H1 (cell line): Measurements from ENCODE around the gene RNF212. TPM values are rescaled to one million over a fixed set of nuclear protein-coding genes. Genes with fewer than 3 reads are reported as not detected.

Experiments used
- CTCF ChIA-PET: fragments of 300-600 bp; sonication (Branson Sonifier 250); formaldehyde crosslinking; loops from one replicate; lab custom pipeline; 2021; ENCODE audit not compliant: partially characterized antibody; lab: Charles Lee
- POLR2A ChIA-PET: fragments of 300-600 bp; sonication (Branson Sonifier 250); formaldehyde crosslinking; loops from one replicate; lab custom pipeline; 2021; ENCODE audit warnings: inconsistent platforms; ENCODE audit not compliant: partially characterized antibody; lab: Charles Lee
- DNase-seq, 2 experiments: peaks; one replicate each; pipeline versions ENCODE4 v3.0.0 to v3.0.0-alpha.2; 2010 to 2022; ENCODE audit warnings: low spot score in 2 of 2, low read depth in 1 of 2, mixed read lengths in 1 of 2
- FAIRE-seq: peaks from 2 replicates; lab custom pipeline; 2011; peaks lifted over from hg19 to GRCh38; lab: Jason Lieb, UNC
- H2AFZ ChIP-seq: 2 replicates; pipeline ENCODE4 v1.8.1; 2012; ENCODE audit warnings: low read length, inconsistent platforms
- H2AK5ac ChIP-seq: 2 replicates; pipeline ENCODE4 v1.6.1; 2013; ENCODE audit warnings: low read depth, low read length
- H2BK120ac ChIP-seq: replicated peaks from 2 replicates; pipeline ENCODE3; 2013; ENCODE audit warnings: low read depth, low read length, inconsistent platforms
- H2BK12ac ChIP-seq: 2 replicates; pipeline ENCODE4 v1.6.1; 2013; ENCODE audit warnings: low read depth, low read length
- H2BK15ac ChIP-seq: 2 replicates; pipeline ENCODE4 v1.6.1; 2013; ENCODE audit warnings: low read length
- H2BK20ac ChIP-seq: 2 replicates; pipeline ENCODE4 v1.6.1; 2013; ENCODE audit warnings: low read length
- H2BK5ac ChIP-seq: 2 replicates; pipeline ENCODE4 v1.6.1; 2013; ENCODE audit warnings: low read depth, low read length
- H3K14ac ChIP-seq: 2 replicates; pipeline ENCODE4 v1.6.1; 2013; ENCODE audit warnings: inconsistent platforms; ENCODE audit not compliant: insufficient read length
- H3K18ac ChIP-seq: 2 replicates; pipeline ENCODE4 v1.6.1; 2013; ENCODE audit warnings: low read length; ENCODE audit errors: extremely low read depth
- H3K23ac ChIP-seq: 2 replicates; pipeline ENCODE4 v1.6.1; 2013; ENCODE audit warnings: inconsistent platforms; ENCODE audit not compliant: insufficient read length
- H3K23me2 ChIP-seq: 2 replicates; pipeline ENCODE4 v1.6.1; 2013; ENCODE audit warnings: low read depth, low read length
- H3K27ac ChIP-seq: 2 replicates; pipeline ENCODE4 v1.6.1; 2011; ENCODE audit warnings: low read depth, low read length, inconsistent platforms
- H3K27me3 ChIP-seq, 4 experiments: replicated peaks in 1 of 4; 1 replicate in 1 of 4; 2 replicates in 3 of 4; pipeline versions ENCODE4 v1.6.1 to v1.8.1; 2011 to 2013; ENCODE audit warnings: low read length in 3 of 4, mild to moderate bottlenecking in 3 of 4, inconsistent platforms in 2 of 4, mixed read lengths in 2 of 4, moderate library complexity in 1 of 4; ENCODE audit not compliant: control insufficient read depth in 3 of 4, insufficient read depth in 3 of 4; ENCODE audit errors: extremely low read depth in 1 of 4
- H3K36me3 ChIP-seq, 4 experiments: 2 replicates each; pipeline versions ENCODE4 v1.6.1 to v1.8.1; 2011 to 2013; ENCODE audit warnings: mild to moderate bottlenecking in 4 of 4, low read length in 3 of 4, moderate library complexity in 2 of 4, control low read depth in 1 of 4, inconsistent platforms in 1 of 4; ENCODE audit not compliant: insufficient read depth in 4 of 4, control insufficient read depth in 2 of 4
- H3K4ac ChIP-seq: replicated peaks from 2 replicates; pipeline ENCODE3; 2013; ENCODE audit warnings: low read length, low read depth, mixed read lengths, inconsistent platforms; ENCODE audit not compliant: insufficient read length
- H3K4me1 ChIP-seq, 4 experiments: replicated peaks in 1 of 4; 1 replicate in 1 of 4; 2 replicates in 3 of 4; pipeline versions ENCODE4 v1.6.1 to v1.8.1; 2011 to 2013; ENCODE audit warnings: low read length in 3 of 4, inconsistent platforms in 2 of 4, mixed read lengths in 1 of 4; ENCODE audit not compliant: insufficient read depth in 4 of 4, control insufficient read depth in 3 of 4
- H3K4me2 ChIP-seq, 2 experiments: 2 replicates each; pipeline versions ENCODE4 v1.6.1 to v1.8.1; 2011 to 2013; ENCODE audit warnings: low read depth in 2 of 2, low read length in 2 of 2, control low read depth in 1 of 2, inconsistent platforms in 1 of 2, mild to moderate bottlenecking in 1 of 2; ENCODE audit not compliant: insufficient read depth in 1 of 2
- H3K4me3 ChIP-seq, 4 experiments: fragments of 200-600, 300-600 bp in 1 of 4; sonication (generic), shearing (Covaris generic), sonication (Bioruptor Twin) in 1 of 4; 2 replicates each; pipeline versions ENCODE4 v1.5.1 to v1.8.1; 2011 to 2016; ENCODE audit warnings: low read length in 4 of 4, low read depth in 3 of 4, control low read depth in 2 of 4, inconsistent platforms in 2 of 4, mild to moderate bottlenecking in 2 of 4, mixed read lengths in 1 of 4, moderate library complexity in 1 of 4; ENCODE audit not compliant: insufficient read depth in 2 of 4; ENCODE audit errors: extremely low read depth in 1 of 4
- H3K56ac ChIP-seq: replicated peaks from 2 replicates; pipeline ENCODE3; 2013; ENCODE audit warnings: low read depth, mild to moderate bottlenecking, mixed read lengths, low read length, inconsistent platforms; ENCODE audit not compliant: insufficient read length
- H3K79me1 ChIP-seq: 2 replicates; pipeline ENCODE4 v1.6.1; 2013; ENCODE audit warnings: low read depth, low read length, control low read depth
- H3K79me2 ChIP-seq, 2 experiments: 2 replicates each; pipeline versions ENCODE4 v1.6.1 to v1.8.1; 2012 to 2013; ENCODE audit warnings: low read length in 2 of 2, mild to moderate bottlenecking in 2 of 2, inconsistent platforms in 1 of 2; ENCODE audit not compliant: insufficient read depth in 2 of 2, control insufficient read depth in 1 of 2
- H3K9ac ChIP-seq, 4 experiments: replicated peaks in 1 of 4; 1 replicate in 1 of 4; 2 replicates in 3 of 4; pipeline versions ENCODE4 v1.6.1 to v1.8.1; 2011 to 2013; ENCODE audit warnings: low read depth in 3 of 4, low read length in 3 of 4, control low read depth in 2 of 4, mild to moderate bottlenecking in 2 of 4, moderate library complexity in 2 of 4, inconsistent platforms in 1 of 4; ENCODE audit errors: extremely low read depth in 1 of 4
- H3K9me3 ChIP-seq, 2 experiments: 2 replicates each; pipeline versions ENCODE4 v1.6.1 to v1.8.1; 2012 to 2013; ENCODE audit warnings: mild to moderate bottlenecking in 2 of 2, moderate library complexity in 2 of 2, control low read depth in 1 of 2, inconsistent platforms in 1 of 2, low read depth in 1 of 2, low read length in 1 of 2, mixed read lengths in 1 of 2; ENCODE audit not compliant: insufficient read depth in 2 of 2
- H4K20me1 ChIP-seq, 2 experiments: replicated peaks in 1 of 2; 2 replicates each; pipeline versions ENCODE3 to v1.8.1; 2011 to 2013; ENCODE audit warnings: inconsistent platforms in 2 of 2, low read length in 2 of 2, mild to moderate bottlenecking in 1 of 2; ENCODE audit not compliant: insufficient read depth in 2 of 2, control insufficient read depth in 1 of 2
- H4K5ac ChIP-seq: 2 replicates; pipeline ENCODE4 v1.6.1; 2013; ENCODE audit warnings: low read length, low read depth, mixed read lengths, inconsistent platforms; ENCODE audit not compliant: insufficient read length
- H4K8ac ChIP-seq: 2 replicates; pipeline ENCODE4 v1.8.0; 2013; ENCODE audit warnings: mild to moderate bottlenecking, moderate library complexity, low read length, inconsistent platforms; ENCODE audit not compliant: insufficient read depth; ENCODE audit errors: extremely low read depth
- H4K91ac ChIP-seq: replicated peaks from 2 replicates; pipeline ENCODE3; 2013; ENCODE audit warnings: low read length, mixed read lengths, inconsistent platforms; ENCODE audit not compliant: insufficient read length
- KDM1A ChIP-seq: fragments of 200-600, 300-600 bp; sonication (generic); IDR thresholded peaks from 2 replicates; pipeline ENCODE4 v1.7.1; 2016; ENCODE audit warnings: mild to moderate bottlenecking, low read length, borderline replicate concordance
- KDM4A ChIP-seq: IDR thresholded peaks from one replicate; pipeline ENCODE4 v1.7.1; 2012; ENCODE audit warnings: low read depth, mild to moderate bottlenecking, moderate library complexity, low read length, inconsistent platforms; ENCODE audit not compliant: severe bottlenecking
- RBBP5 ChIP-seq: IDR thresholded peaks from 2 replicates; pipeline ENCODE4 v1.7.1; 2012; ENCODE audit warnings: low read depth, mild to moderate bottlenecking, inconsistent platforms, low read length, moderate library complexity, borderline replicate concordance
- SP1 ChIP-seq: IDR thresholded peaks from 2 replicates; pipeline ENCODE4 v1.6.1; 2011; ENCODE audit warnings: low read depth, low read length
- WGBS, 2 experiments: shearing (Covaris generic) in 1 of 2; methylation state at CpG; one replicate each; pipeline versions ENCODE4 v1.1.6 to v1.1.7; 2013 to 2015; ENCODE audit warnings: low lambda C conversion rate in 2 of 2, mixed read lengths in 2 of 2, inconsistent platforms in 1 of 2, low coverage in 1 of 2, missing lambda C conversion rate in 1 of 2; ENCODE audit not compliant: insufficient replicate concordance in 2 of 2, insufficient coverage in 1 of 2, insufficient read length in 1 of 2; ENCODE audit errors: extremely low coverage in 1 of 2, missing lambda C conversion rate in 1 of 2; 5-methylcytosine and 5-hydroxymethylcytosine counted together
- polyA plus RNA-seq, 7 experiments: library from polyadenylated mRNA; depleted of rRNA in 3 of 7; stranded (reverse) in 5 of 7; unstranded in 2 of 7; fragments of >200 nt in 5 of 7; fragments of 200-250 nt in 2 of 7; gene quantifications; 1 replicate in 5 of 7; 2 replicates in 1 of 7; 4 replicates in 1 of 7; pipeline versions ENCODE4 v1.2.1 to v1.2.3, GENCODE V29; 2011 to 2013; ENCODE audit warnings: missing spikeins in 2 of 7, mixed read lengths in 2 of 7
- total RNA-seq: library from RNA; stranded (reverse); fragmentation: NEBNext Ultra II Directional; extraction: Animal tissue kit (Norgen Biotek cat#: 25700); gene quantifications from 2 replicates; pipeline ENCODE4 v1.2.1, GENCODE V29; 2021

Gene RNF212
- total and polyA plus RNA-seq, 2 of the 8 experiments (the other 6 are each of a cell fraction or from before 2014, with no cell fraction given): 3.4 to 5.4 TPM

DNA sequence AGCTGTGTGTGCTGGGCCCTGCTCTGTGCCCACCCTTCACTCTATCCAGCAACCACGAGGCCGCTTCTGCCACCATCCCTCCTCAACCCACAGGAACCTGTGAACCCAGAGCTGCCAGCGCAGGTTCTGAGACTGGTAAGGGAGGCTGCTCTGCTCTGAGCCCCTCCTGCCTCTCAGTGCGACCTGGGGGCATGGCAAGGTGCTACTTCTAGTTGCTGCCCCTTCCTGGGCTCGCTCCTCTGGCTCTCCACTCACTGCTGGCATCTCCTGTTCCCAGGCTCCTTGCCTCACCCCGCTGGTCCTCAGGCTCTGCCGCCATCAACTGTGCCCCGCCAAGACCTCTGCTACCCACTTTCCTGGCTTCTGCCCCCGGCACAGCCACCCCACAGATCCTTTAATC, 39.3 kb downstream of the RNF212 start:
- Histone ChIP-seq H3K4ac (no peak overlapping the region), H2AK5ac (0 out of 2 replicates have a peak overlapping the region, but pooled peaks have one; percentile 2), H3K23ac (no peak overlapping the region), H3K36me3 (no peaks in the 10 kb centered on the region), H2BK15ac (no peak overlapping the region), H3K9ac (no peak overlapping the region), H3K9me3 (peaks cover 2 to 4% of the 10 kb centered on the region in 2 experiments; a peak in 2 of 4 replicates), H3K4me3 (no peak overlapping the region), H4K8ac (no peak overlapping the region), H2BK20ac (no peak overlapping the region), H3K56ac (no peak overlapping the region), H2BK5ac (no peak overlapping the region), H2BK12ac (no peak overlapping the region), H3K23me2 (no peaks in the 10 kb centered on the region), H3K27ac (no peak overlapping the region), H2AFZ (no peak overlapping the region), H3K79me2 (no peaks in the 10 kb centered on the region), H3K79me1 (no peaks in the 10 kb centered on the region), H3K4me1 (no peaks in the 10 kb centered on the region), H4K20me1 (no peaks in the 10 kb centered on the region), H4K5ac (no peak overlapping the region), H3K4me2 (no peak overlapping the region), H3K18ac (no peak overlapping the region), H3K27me3 (no peaks in the 10 kb centered on the region), H4K91ac (no peak overlapping the region), H2BK120ac (no peak overlapping the region), H3K14ac (no peak overlapping the region)
- ChIA-PET POLR2A (no interaction called here), CTCF (interaction anchor here (0.7 to 4.2 kb wide), 12 partner anchors 8 to 440 kb away, joined by 3 to 19 read pairs (median 4); no protein-coding TSS in a partner anchor)
- FAIRE-seq: no peak
- DNase-seq: no peak
- TF ChIP-seq RBBP5 (no peak), KDM4A (no peak), SP1 (no peak), KDM1A (no peak)
- WGBS, 2 experiments: 94% methylated on average over 9 of the region's 9 CpGs; no CpG with 5 or more reads in 1 of the 2 experiments
